HEK293T (cell line): ENCODE data around the gene C5orf24.

Experiments used
- BHLHE40 ChIP-seq: fragments of 450-650 bp; IDR thresholded peaks from 2 replicates; pipeline ENCODE4 v1.6.1; 2016; ENCODE audit warnings: mild to moderate bottlenecking, moderate library complexity, borderline replicate concordance
- FOXK2 ChIP-seq: fragments of 450-650 bp; IDR thresholded peaks from 2 replicates; pipeline ENCODE4 v1.6.1; 2016; ENCODE audit warnings: mild to moderate bottlenecking
- HDGF ChIP-seq: fragments of 450-650 bp; IDR thresholded peaks from 2 replicates; pipeline ENCODE4 v1.6.1; 2017; ENCODE audit warnings: antibody characterized with exemption, borderline replicate concordance
- LEF1 ChIP-seq: fragments of 450-650 bp; IDR thresholded peaks from 2 replicates; pipeline ENCODE4 v1.6.1; 2017; ENCODE audit warnings: mild to moderate bottlenecking, borderline replicate concordance
- TARDBP ChIP-seq: fragments of 450-650 bp; IDR thresholded peaks from 2 replicates; pipeline ENCODE4 v1.6.1; 2016
- ZNF384 ChIP-seq: fragments of 450-650 bp; IDR thresholded peaks from 2 replicates; pipeline ENCODE4 v1.6.1; 2016

DNA sequence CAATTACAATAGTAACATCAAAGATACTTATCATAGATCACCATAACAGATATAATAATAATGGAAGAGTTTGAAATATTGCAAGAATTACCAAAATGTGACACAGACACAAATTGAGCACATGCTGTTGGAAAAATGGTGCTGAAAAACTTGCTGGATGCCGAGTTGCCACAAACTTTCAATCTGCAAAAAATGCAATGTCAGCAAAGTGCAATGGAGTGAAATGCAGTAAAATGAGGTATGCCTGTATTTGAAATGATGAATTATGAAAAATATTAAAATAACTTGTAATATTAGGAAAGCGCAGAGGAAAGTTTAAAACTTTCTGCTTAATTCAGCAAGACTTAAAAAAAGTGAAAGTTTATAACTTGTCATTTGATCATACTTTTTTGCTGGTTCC, 47.2 kb downstream of the C5orf24 start:
- TF ChIP-seq BHLHE40 (no peak), HDGF (no peak), TARDBP (no peak), ZNF384 (no peak), LEF1 (no peak), FOXK2 (no peak)
